Kidney epithelial cell (primary cell): Measurements from ENCODE around the gene ROPN1L. TPM values are rescaled to one million over a fixed set of nuclear protein-coding genes. Genes with fewer than 3 reads are reported as not detected.
"Not testable (repeated sequence)": the region's sequence is repeated elsewhere in the genome, so short reads cannot be mapped to it uniquely, and the experiment has no call there.

Source experiments
- DNase-seq: peaks from one replicate; pipeline ENCODE4 v3.0.0-alpha.2; 2010; ENCODE audit warnings: low read depth
- H3K27me3 ChIP-seq: 2 replicates; pipeline ENCODE4 v1.6.0; 2011; ENCODE audit warnings: low read length; ENCODE audit not compliant: control insufficient read depth, insufficient read depth
- H3K36me3 ChIP-seq: 2 replicates; pipeline ENCODE4 v1.5.1; 2011; ENCODE audit warnings: low read length; ENCODE audit not compliant: control insufficient read depth, insufficient read depth
- H3K4me3 ChIP-seq: 2 replicates; pipeline ENCODE4 v1.5.1; 2011; ENCODE audit warnings: low read depth, mild to moderate bottlenecking, control low read depth, low read length
- CTCF ChIP-seq: IDR thresholded peaks from 2 replicates; pipeline ENCODE4 v1.5.1; 2011; ENCODE audit warnings: mild to moderate bottlenecking, moderate library complexity, low read length, control low read depth, inconsistent platforms; ENCODE audit not compliant: insufficient read depth, poor library complexity, severe bottlenecking
- total RNA-seq: library from RNA; depleted of rRNA; stranded (reverse); fragments of >200 nt; gene quantifications from 2 replicates; pipeline ENCODE4 v1.2.3, GENCODE V29; 2015

The ROPN1L gene
- total RNA-seq, 1 donor from 2014 or later = 0.21 TPM

GRCh38 chr5:10491673-10492026, 50.0 kb downstream of the ROPN1L start:
- H3K36me3 ChIP-seq = no peaks in the 10 kb centered on the region
- H3K4me3 ChIP-seq = no peak overlapping the region
- DNase-seq = no peak
- no peaks in the 10 kb centered on the region for H3K27me3 ChIP-seq
- TF ChIP-seq CTCF = no peak

GRCh38 chr5:10493884-10494283, 52.2 kb downstream of the ROPN1L start:
- TF ChIP-seq CTCF = no peak
- no peak for DNase-seq
- H3K4me3 ChIP-seq = no peak overlapping the region
- H3K27me3 ChIP-seq = no peaks in the 10 kb centered on the region
- H3K36me3 ChIP-seq = no peaks in the 10 kb centered on the region

GRCh38 chr5:10494497-10494896, 52.8 kb downstream of the ROPN1L start:
- not testable (repeated sequence) for H3K36me3 ChIP-seq, DNase-seq, H3K27me3 ChIP-seq, H3K4me3 ChIP-seq

- Histone ChIP-seq H3K36me3 (no peaks in the 10 kb centered on the region), H3K27me3 (no peaks in the 10 kb centered on the region), H3K4me3 (no peak overlapping the region)
- TF ChIP-seq CTCF = no peak
- DNase-seq = no peak
Measured at GRCh38 chr5:10497554-10497953, 55.9 kb downstream of the ROPN1L start.

- Histone ChIP-seq H3K36me3 (no peaks in the 10 kb centered on the region), H3K27me3 (no peaks in the 10 kb centered on the region), H3K4me3 (no peak overlapping the region)
- TF ChIP-seq CTCF = no peak
- no peak for DNase-seq
Measured at GRCh38 chr5:10498350-10498749, 56.7 kb downstream of the ROPN1L start.

- Histone ChIP-seq H3K4me3 (no peak overlapping the region), H3K27me3 (no peaks in the 10 kb centered on the region), H3K36me3 (no peaks in the 10 kb centered on the region)
- TF ChIP-seq CTCF = no peak
- no peak for DNase-seq
Measured at GRCh38 chr5:10499066-10499465, 57.4 kb downstream of the ROPN1L start.
